Retinal pigment epithelial cell (primary cell): ENCODE measurements around the gene MRPS10.
"Not testable (repeated sequence)": the region's sequence is repeated elsewhere in the genome, so short reads cannot be mapped to it uniquely, and the experiment has no call there.

Experiments
- DNase-seq: peaks from one replicate; pipeline ENCODE4 v3.0.0-alpha.2; 2010; ENCODE audit warnings: low read depth
- H3K4me3 ChIP-seq: 2 replicates; pipeline ENCODE4 v1.5.1; 2011; ENCODE audit warnings: mild to moderate bottlenecking, low read length, control low read depth, moderate library complexity
- CTCF ChIP-seq: conservative IDR thresholded peaks from 2 replicates; pipeline ENCODE4 v1.5.1; 2011; ENCODE audit warnings: low read depth, low read length, control low read depth, inconsistent platforms

The MRPS10 gene

GRCh38 chr6:42212442-42212841 lies 5.2 kb downstream of the MRPS10 start:
- no peak for DNase-seq
- H3K4me3 ChIP-seq: no peak overlapping the region
- TF ChIP-seq CTCF: no peak

GRCh38 chr6:42211726-42212125 lies 5.9 kb downstream of the MRPS10 start:
- no peak for TF ChIP-seq CTCF
- H3K4me3 ChIP-seq: no peak overlapping the region
- DNase-seq: no peak

GRCh38 chr6:42210551-42210950 lies 7.1 kb downstream of the MRPS10 start:
- DNase-seq: no peak
- no peak for TF ChIP-seq CTCF
- no peak overlapping the region for H3K4me3 ChIP-seq

DNA sequence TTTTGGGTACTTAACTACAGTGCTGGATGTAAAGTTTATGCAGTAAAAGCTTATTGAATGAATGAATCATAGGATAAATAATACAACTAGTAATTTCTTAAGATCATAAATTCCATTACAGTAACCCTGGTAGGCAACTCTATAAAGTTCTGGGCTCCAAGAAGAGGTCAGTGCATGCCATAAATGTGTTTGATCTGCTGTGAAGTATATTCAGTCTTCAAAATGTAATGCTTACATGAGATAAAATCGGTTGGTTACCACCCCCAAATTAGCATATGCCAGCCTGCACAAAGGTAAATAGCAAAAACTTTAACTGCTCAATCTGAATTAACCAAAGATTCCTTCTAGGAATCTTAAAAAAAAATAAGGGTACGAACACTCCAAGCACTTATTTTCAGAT lies 10.1 kb downstream of the MRPS10 start:
- DNase-seq: not testable (repeated sequence)

DNA sequence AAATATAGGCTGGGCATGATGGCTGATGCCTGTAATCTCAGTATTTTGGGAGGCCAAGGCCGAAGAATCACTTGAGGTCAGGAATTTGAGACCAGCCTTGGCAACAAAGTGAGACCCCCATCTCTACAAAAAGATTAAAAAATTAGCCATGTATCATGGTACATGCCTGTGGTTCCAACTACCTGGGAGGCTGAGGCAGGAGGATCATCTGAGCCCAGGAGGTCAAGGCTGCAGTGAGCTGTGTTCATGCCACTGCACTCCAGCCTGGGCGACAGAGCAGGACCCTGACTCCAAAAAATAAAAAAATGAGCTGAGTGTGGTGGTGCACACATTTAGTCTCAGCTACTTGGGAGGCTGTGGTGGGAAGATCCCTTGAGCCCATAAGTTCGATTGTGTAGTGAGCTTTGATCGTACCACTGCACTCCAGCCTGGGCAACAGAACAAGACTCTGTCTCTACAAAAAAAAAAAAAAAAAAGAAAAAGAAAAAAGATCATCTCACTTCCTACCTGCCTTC lies 12.8 kb downstream of the MRPS10 start:
- no peak for DNase-seq
- TF ChIP-seq CTCF: no peak
- no peak overlapping the region for H3K4me3 ChIP-seq

More for the DNA sequence above, 10.1 kb downstream of the MRPS10 start:
- H3K4me3 ChIP-seq: not testable (repeated sequence)

GRCh38 chr6:42203183-42203582 lies 14.5 kb downstream of the MRPS10 start:
- H3K4me3 ChIP-seq: no peak overlapping the region
- no peak for TF ChIP-seq CTCF
- DNase-seq: no peak

GRCh38 chr6:42202131-42202915 lies 15.3 kb downstream of the MRPS10 start:
- not testable (repeated sequence) for DNase-seq, H3K4me3 ChIP-seq

- no peak for TF ChIP-seq CTCF
- H3K4me3 ChIP-seq: no peak overlapping the region
- no peak for DNase-seq
Observed at GRCh38 chr6:42201382-42201781, 16.3 kb downstream of the MRPS10 start.
